NCI-H446 treated with DMSO at 0.1 percent for 48 hours (cell line): ENCODE measurements around the gene MYO1A.
"Not testable (repeated sequence)": the region's sequence is repeated elsewhere in the genome, so short reads cannot be mapped to it uniquely, and the experiment has no call there.

ENCODE experiments used
- DNase-seq: peaks from one replicate; lab custom pipeline; 2025; lab: John Stamatoyannopoulos, UW

MYO1A gene

GRCh38 chr12:57046947-57047890 lies 2.7 kb downstream of the MYO1A start:
- DNase-seq: no peak

GRCh38 chr12:57046086-57046791 lies 3.7 kb downstream of the MYO1A start:
- no peak for DNase-seq

- no peak for DNase-seq
Observed at GRCh38 chr12:57044889-57045288, 5.0 kb downstream of the MYO1A start.

GRCh38 chr12:57044468-57044867 lies 5.5 kb downstream of the MYO1A start:
- no peak for DNase-seq

- no peak for DNase-seq
Observed at GRCh38 chr12:57042695-57043094, 7.2 kb downstream of the MYO1A start.

GRCh38 chr12:57040750-57041149 lies 9.2 kb downstream of the MYO1A start:
- DNase-seq: no peak

GRCh38 chr12:57040211-57040610 lies 9.7 kb downstream of the MYO1A start:
- no peak for DNase-seq

- DNase-seq: no peak
Observed at GRCh38 chr12:57039016-57039798, 10.7 kb downstream of the MYO1A start.

- no peak for DNase-seq
Observed at GRCh38 chr12:57037264-57037663, 12.7 kb downstream of the MYO1A start.

- no peak for DNase-seq
Observed at GRCh38 chr12:57033431-57033830, 16.5 kb downstream of the MYO1A start.

- no peak for DNase-seq
Observed at GRCh38 chr12:57031789-57032188, 18.1 kb downstream of the MYO1A start.

- peak; percentile 4 for DNase-seq
Observed at GRCh38 chr12:57031138-57031725, 18.7 kb downstream of the MYO1A start.

- no peak for DNase-seq
Observed at GRCh38 chr12:57029457-57029856, 20.5 kb downstream of the MYO1A start.

GRCh38 chr12:57027805-57028153 lies 22.1 kb downstream of the MYO1A start:
- DNase-seq: no peak

- DNase-seq: no peak
Observed at GRCh38 chr12:57027011-57027804, 22.7 kb downstream of the MYO1A start.

- no peak for DNase-seq
Observed at GRCh38 chr12:57025196-57025595, 24.7 kb downstream of the MYO1A start.

- not testable (repeated sequence) for DNase-seq
Observed at GRCh38 chr12:57022324-57022723, 27.6 kb downstream of the MYO1A start.

- DNase-seq: no peak
Observed at GRCh38 chr12:57019983-57020719, 29.8 kb downstream of the MYO1A start.

GRCh38 chr12:57018906-57019305 lies 31.0 kb downstream of the MYO1A start:
- DNase-seq: no peak

- not testable (repeated sequence) for DNase-seq
Observed at GRCh38 chr12:57018353-57018752, 31.6 kb downstream of the MYO1A start.

GRCh38 chr12:57016348-57016747 lies 33.6 kb downstream of the MYO1A start, which contains the start of gene TAC3:
TAC3 (minus strand) TSS chr12:57016529; CDS start chr12:57015797, 732 bp downstream.
- DNase-seq: no peak
